ENCODE measurements around the gene TNPO2.

Gene TNPO2

DNA sequence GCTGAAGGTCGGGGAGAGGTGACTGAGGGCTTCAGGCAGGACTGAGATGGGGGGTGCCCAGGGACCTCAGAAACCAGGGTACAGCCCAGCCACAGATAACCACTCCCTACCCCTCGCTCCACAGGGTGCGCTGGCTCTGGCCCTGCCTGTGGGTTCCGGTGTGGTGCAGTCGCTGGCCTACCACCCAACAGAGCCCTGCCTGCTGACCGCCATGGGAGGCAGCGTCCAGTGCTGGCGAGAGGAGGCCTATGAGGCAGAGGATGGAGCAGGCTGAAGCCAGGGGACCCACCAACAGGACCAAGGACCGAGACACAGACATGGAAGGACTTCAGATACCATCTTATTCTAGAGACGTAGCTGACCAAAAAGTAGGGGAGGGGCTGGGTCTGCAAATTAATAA is 48.3 kb downstream of the TNPO2 start:
- no peak for DNase-seq (ENCODE audit: low read depth)

DNA sequence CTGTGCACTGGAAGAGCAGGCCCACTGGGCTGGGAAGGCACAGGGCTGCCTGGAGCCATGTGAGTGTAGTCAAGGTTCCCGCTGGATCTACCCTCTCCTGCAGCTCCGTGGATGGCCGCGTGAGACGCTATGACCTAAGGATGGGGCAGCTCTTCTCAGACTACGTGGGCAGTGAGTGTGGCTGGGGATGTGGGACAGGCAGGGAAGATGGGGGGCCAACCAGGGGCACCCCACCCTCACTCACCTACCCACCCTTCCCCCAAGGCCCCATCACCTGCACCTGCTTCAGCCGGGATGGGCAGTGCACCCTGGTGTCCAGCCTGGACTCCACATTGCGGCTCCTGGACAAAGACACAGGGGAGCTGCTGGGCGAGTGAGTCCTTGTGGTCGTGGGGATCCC is 51.0 kb downstream of the TNPO2 start:
- no peak for DNase-seq (ENCODE audit: low read depth)

- DNase-seq (ENCODE audit: low read depth), result no peak
Observed at GRCh38 chr19:12670159-12670928, 53.4 kb downstream of the TNPO2 start.

DNA sequence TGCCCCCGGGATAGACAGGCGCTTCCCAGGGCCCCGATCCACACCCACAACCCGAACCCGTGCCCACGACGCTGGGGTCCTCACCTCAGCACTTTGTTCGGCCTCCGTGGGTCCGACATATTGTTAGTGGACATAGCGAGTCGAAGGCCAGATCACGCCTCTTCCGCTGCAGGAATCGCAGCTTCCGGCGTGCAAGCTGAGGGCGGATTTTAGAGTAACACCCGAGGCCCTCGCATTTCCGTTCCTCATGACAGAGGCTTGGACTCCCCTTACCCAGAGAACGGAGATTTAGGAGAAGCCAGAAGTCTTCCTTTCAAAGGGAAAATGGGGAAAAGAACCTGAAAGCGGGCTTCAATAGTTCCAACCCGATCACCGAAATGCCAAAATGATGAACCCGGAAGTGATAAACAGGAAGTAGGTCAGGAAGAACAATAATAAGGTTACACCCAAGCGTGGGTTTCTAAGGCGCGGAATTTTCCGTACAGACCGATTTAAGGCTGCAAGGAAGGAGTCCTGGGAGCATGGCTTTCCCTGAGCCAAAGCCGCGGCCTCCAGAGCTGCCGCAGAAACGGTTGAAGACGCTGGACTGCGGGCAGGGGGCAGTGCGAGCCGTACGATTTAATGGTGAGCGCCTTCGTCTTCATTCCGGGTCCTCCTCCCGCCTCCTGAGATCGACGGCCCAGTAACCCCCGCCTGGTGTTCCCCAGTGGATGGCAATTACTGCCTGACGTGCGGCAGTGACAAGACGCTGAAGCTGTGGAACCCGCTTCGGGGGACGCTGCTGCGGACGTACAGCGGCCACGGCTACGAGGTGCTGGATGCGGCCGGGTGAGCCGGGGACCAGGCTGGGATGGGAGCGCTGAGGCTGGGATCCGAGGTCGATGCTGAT is 54.2 kb downstream of the TNPO2 start:
- peak; percentile 65 for DNase-seq (ENCODE audit: low read depth)

DNA sequence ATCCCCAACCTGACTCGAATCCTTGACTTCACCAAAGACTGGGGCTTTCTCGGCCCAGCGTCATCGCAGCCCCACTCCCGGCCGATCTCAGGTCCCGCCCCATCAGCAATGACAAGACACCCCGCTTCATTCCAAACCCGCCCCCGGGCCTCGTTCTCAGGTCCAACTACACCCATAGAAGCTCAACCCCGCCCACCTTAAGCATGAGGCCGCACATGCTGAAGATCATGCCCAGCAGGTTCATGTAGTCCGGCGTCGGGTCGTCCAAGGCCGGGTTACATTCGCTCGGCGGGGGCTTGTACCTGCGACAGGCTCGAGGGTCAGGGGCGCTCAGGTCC is 54.8 kb downstream of the TNPO2 start:
- DNase-seq (ENCODE audit: low read depth), result peak; percentile 47

DNA sequence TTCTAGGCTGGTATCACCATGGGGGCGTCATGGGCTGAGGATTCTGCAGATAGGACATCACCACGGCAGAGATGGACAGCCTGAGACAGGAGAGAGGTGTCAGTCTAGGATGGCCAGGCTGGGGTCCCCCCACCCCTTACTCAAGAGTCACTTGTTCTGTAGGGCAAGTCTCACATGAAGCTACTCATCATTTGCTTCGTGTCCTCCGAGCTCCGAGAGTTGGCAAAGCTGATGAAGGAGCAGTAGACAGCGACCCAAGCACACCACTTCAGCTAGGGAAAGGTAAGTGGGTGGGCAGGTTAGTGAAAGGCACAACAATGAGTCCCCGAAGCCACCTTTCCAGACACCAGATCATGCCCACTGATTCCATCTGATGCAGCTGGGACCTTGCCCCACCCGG is 55.4 kb downstream of the TNPO2 start:
- DNase-seq (ENCODE audit: low read depth), result no peak

DNA sequence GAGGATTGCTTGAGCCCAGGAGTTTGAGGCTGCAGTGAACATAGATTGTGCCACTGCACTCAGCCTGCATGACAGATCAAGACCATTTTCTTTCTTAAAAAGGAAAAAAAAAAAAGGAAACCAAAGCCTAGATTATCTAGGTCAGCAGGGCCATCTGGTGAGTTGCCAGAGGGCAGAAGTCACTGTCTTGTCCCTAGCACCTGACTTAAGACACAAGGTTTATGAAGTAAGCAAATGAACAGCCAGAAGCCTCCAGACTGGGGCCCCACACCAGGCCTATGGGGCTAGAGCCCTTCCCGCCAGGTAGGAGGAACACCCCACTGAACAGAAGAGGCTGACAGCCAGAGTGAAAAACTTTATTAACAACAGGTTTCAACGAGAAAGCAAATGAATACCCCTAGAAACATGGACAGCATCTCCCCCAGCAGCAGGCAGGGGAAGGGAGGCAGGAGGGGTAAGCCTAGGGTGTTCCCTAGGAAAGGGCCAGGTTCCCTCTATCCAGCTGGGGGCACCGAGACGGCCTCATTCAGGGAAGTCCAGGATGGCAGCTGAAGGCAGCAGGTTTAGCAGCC is 55.9 kb downstream of the TNPO2 start:
- no peak for DNase-seq (ENCODE audit: low read depth)

- peak; percentile 71 for DNase-seq (ENCODE audit: low read depth)
Observed at GRCh38 chr19:12666265-12667048, 57.3 kb downstream of the TNPO2 start, which contains the start of the genes MAN2B1 and WDR83. MAN2B1 (minus strand) TSS chr19:12666742; CDS start chr19:12666701, 41 bp downstream. WDR83 (plus strand) TSS chr19:12666807; CDS start chr19:12669791, 2,984 bp downstream.

DNA sequence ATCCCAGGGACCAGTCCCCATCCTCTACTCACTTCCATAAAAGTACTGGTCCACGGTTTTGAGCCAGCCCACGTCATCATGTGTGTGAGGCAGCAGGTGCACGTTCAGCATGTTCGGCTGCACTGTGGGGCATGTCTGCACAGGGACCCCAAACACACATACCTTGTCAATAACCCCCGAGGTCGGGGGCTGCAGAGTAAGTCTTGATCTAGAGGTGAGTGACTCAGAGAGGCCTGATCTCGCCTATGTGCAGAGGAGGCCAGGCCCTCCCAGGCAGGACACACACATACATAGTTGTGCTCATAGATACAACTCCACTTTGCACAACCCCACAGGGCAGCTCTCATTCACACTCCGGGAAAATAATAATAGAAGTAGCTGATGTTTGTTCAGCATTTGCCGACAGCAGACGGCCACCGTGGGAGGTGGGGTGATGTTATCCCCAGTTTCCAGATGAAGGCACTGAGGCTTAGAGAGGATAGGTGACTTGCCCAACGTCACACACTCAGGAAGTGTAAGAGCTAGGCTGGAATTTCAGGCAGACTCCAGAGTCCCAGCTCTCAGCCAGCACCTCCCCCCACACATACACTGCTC is 58.0 kb downstream of the TNPO2 start:
- DNase-seq (ENCODE audit: low read depth), result no peak

DNA sequence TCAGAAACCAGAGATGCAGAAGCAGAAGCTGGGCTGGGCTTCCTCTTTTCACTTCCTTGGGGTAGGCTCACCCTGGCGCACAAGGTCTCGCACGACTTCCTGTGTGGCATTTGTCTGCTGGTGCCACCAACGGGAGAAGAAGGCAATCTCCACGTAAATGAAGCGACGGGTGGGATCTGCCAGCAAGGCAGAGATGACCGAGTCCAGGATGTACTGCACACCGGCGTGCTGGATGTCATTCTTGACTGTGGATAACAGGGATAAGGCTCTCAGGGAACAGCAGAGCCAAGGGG is 58.5 kb downstream of the TNPO2 start:
- no peak for DNase-seq (ENCODE audit: low read depth)

DNA sequence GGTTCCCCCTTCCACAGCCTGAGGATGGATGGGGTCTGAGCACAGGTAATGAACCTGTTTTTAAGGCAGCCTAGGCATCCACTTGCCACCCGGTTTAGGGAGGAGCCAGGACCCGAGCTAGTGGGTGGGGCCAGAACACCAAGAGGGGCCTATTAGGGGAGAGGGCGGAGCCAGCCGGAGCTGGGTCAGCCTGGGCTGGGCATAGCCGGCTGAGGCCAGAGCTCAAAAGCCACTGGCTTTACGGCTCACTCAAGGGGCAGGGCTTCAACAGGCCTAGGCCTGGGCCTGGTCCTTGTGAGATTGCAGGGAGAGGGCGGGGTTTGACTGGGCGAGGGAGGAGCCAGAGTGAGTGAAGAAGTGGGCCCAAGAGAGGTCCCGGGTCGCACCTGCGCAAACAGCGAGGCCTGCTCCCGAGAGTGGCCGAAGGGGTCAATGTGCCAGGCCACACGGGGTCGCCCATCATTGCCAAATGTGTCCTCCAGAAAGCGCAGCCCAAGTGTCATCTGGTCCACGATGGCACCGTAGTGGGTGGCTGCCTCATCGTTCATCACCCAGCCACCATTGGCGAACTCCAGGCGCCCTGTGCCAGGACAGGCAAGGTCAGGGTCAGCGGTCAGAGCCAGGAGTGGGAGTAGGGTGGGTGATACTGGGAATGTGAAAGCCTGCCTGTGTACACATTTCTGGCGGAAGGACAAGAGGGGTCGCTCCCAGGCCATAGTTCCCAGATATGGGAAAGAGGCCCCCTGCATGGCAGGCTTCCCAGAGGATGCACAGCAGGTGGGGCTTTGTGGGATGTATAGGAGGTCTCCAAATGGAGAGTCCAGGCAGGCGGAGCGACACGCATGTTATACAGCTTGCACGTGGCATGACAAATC is 59.1 kb downstream of the TNPO2 start:
- no peak for DNase-seq (ENCODE audit: low read depth)

GRCh38 chr19:12660980-12661379 is 62.8 kb downstream of the TNPO2 start:
- DNase-seq (ENCODE audit: low read depth), result no peak

DNA sequence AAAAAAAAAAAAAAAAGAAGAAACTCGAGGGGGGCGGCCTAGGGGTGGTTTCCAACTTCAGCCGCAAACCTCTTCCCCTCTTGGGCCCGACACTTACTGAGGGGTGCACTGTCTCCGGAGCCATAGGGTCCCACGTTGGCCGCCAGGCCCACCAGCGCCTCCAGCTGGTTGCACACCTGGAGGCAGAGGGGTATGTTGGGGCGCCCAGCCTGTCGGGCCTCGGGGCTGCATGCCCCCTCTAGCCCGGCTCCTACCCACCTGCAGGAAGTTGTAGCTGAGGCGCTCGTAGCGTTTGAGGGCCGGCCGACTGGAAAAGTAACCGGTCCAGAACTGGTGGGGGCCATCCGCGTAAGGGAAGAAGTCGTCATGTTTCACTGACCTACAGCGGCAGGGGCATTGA is 65.8 kb downstream of the TNPO2 start:
- no peak for DNase-seq (ENCODE audit: low read depth)

DNA sequence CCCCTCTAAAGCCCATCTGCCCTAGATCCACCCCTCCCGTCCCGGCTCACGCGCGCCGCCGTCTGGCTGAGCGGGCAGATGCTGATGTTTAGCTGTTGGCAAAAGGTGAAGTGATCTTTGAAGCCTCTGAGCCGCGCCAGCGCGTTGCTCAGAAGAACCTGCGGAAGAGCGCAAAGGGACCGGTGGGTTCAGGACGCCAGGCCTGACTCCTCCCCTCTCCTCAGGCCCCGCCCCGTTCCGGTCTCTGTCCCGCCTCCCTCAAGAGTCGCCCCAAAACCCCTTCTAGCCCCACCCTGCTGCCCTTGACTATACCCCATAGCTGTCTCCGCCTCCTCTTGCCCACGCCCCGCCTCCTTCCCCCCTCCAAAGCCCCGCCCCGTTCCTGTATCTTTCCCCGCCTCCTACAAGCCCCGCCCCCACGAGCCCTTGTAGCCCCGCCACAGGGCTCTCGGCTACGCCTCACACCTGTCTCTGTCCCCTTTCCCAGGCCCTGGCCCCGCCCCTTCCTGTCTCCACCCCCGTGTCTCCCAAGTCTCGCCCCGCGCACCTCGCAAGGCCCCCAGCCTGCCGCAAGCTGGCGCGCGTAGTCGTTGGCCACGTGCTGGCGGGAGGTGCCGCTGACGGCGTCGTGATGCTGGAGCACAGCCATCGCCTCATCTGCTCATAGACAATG is 66.7 kb downstream of the TNPO2 start:
- no peak for DNase-seq (ENCODE audit: low read depth)

DNA sequence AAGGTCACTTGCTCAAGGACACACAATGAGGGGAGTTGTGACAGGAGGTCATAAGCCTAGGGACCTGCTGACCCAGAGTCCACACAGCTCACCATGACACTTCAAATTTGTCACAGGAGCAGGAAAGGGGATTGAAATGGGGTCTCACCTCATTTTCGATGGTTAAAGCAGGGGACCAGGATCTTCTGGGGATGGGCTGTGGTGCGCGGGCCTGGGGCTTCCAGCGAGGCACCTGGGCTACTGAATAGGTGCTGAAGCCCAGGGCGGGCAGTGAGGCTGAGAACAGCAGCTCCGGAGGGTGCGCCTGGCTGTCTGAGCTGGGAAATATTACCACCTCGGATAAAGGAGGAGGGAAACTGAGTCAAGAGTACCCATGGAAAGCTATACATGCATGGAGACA is 68.2 kb downstream of the TNPO2 start:
- DNase-seq (ENCODE audit: low read depth), result no peak

GRCh38 chr19:12652219-12652618 is 71.5 kb downstream of the TNPO2 start:
- DNase-seq (ENCODE audit: low read depth), result no peak

DNA sequence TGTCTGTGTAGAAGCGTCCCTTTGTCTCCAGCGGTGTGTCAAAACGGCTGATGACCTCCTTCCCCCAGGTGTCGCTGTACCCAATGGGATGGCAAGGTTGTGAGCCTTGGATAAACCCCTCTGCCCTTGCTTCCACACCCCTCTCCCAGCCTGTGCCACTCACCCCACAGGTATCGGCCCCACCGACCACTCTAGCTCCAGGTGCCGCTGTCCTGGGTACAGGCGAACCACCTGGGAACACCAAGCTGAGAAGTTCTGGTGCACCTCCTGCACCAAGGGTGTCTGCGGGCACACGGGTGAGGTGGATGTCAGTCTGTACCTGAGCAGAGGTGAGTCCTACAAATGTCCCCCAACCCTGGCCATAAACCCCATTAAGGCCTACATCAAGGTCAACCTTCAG is 73.8 kb downstream of the TNPO2 start:
- DNase-seq (ENCODE audit: low read depth), result no peak

Data from activated gamma-delta T cell treated with anti-CD3 and anti-CD28 coated beads, Interleukin-2, amount 50 U/mL, for 16 hours (primary cell).